ENCODE results near the gene CYP2W1. TPM values are rescaled to one million over a fixed set of nuclear protein-coding genes. Genes with fewer than 3 reads are reported as not detected.

CYP2W1 gene
- total RNA-seq, 1 experiment from 2014 or later = not detected

DNA sequence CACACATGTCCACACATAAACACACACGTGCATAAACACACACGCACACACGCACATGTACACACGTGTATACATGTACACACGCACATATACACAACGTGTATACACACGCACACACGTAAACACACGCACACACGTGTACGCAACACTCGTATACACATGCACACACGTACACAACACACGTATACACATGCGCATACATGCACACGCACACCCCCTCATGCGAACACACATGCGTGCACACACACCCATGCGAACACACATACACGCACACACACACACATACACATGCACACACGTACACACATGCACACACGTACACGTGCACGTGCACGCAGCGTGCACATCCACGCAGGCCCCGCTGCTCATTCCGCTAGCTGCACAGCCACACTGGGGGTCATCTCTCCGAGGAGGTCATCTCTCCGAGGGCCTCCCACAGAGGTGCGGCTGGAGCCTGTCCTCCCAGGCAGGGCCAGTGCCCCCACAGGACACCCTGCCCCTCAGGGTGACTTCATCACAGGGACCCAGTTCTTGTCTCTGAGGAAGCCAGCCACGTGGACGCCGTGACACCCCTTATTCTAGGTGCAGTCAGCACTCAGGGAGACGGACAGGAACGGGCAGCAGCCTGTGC lies 25.9 kb downstream of the CYP2W1 start:
- no peak for DNase-seq
- H2AFZ ChIP-seq (ENCODE audit: low read length) = no peak overlapping the region
- peaks cover 9% of the 10 kb centered on the region; the same call in 1 of the 2 replicates for H3K36me3 ChIP-seq (ENCODE audit: insufficient read depth, low read length)
- H3K4me2 ChIP-seq (ENCODE audit: low read depth, low read length, poor library complexity, severe bottlenecking) = no peak overlapping the region
- H3K9me3 ChIP-seq (ENCODE audit: low read length) = no peaks in the 10 kb centered on the region
- no peaks in the 10 kb centered on the region for H3K27me3 ChIP-seq (ENCODE audit: low read length)
- peaks cover 35% of the 10 kb centered on the region for H4K20me1 ChIP-seq (ENCODE audit: insufficient read depth, low read depth, low read length)
- no peaks in the 10 kb centered on the region for H3K79me2 ChIP-seq (ENCODE audit: low read length)
- no peak overlapping the region for H3K27ac ChIP-seq (ENCODE audit: low read length)
- H3K9ac ChIP-seq (ENCODE audit: low read length) = no peak overlapping the region
- H3K9me2 ChIP-seq (replicated peaks; ENCODE audit: insufficient read depth, low read length) = no peaks in the 10 kb centered on the region
- H3K4me3 ChIP-seq (ENCODE audit: low read length) = no peak overlapping the region
- H3K4me1 ChIP-seq (ENCODE audit: low read length) = peaks cover 14% of the 10 kb centered on the region

- Histone ChIP-seq H3K9me2 (replicated peaks; ENCODE audit: insufficient read depth, low read length) (no peaks in the 10 kb centered on the region), H3K4me3 (ENCODE audit: low read length) (no peak overlapping the region), H4K20me1 (ENCODE audit: insufficient read depth, low read depth, low read length) (peaks cover 43% of the 10 kb centered on the region), H3K27me3 (ENCODE audit: low read length) (no peaks in the 10 kb centered on the region), H3K4me2 (ENCODE audit: low read depth, low read length, poor library complexity, severe bottlenecking) (no peak overlapping the region), H2AFZ (ENCODE audit: low read length) (no peak overlapping the region), H3K4me1 (ENCODE audit: low read length) (peaks cover 6% of the 10 kb centered on the region), H3K36me3 (ENCODE audit: insufficient read depth, low read length) (peaks cover 4% of the 10 kb centered on the region; the same call in 1 of the 2 replicates), H3K27ac (ENCODE audit: low read length) (no peak overlapping the region), H3K9ac (ENCODE audit: low read length) (no peak overlapping the region), H3K79me2 (ENCODE audit: low read length) (no peaks in the 10 kb centered on the region), H3K9me3 (ENCODE audit: low read length) (no peaks in the 10 kb centered on the region)
- no peak for DNase-seq
Observed at GRCh38 chr7:1009747-1010146, 26.8 kb downstream of the CYP2W1 start.

DNA sequence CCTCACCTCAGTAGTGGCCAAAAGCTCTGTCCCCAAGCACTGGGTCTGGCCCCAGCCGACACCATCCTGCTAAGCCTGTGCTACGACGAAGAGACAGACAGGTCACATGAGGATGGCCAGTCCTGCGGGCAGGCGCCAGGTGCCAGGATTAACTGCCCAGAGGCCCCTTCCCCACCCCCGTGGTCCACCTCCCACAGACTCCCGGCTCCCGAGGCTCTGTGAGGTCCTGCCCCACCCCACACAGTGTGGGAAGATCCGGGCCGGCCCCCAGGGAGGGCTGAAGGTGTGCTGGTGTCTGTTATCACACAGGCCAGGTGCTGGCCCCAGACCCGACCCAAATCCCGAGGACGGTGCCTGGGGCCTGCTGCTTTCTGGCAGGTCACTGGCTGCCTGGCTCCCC lies 27.2 kb downstream of the CYP2W1 start:
- H3K9me3 ChIP-seq (ENCODE audit: low read length) = no peaks in the 10 kb centered on the region
- peaks cover 48% of the 10 kb centered on the region for H4K20me1 ChIP-seq (ENCODE audit: insufficient read depth, low read depth, low read length)
- no peaks in the 10 kb centered on the region for H3K79me2 ChIP-seq (ENCODE audit: low read length)

GRCh38 chr7:1011297-1012003 lies 28.5 kb downstream of the CYP2W1 start:
- Histone ChIP-seq H3K9me2 (replicated peaks; ENCODE audit: insufficient read depth, low read length) (no peaks in the 10 kb centered on the region), H3K27ac (ENCODE audit: low read length) (no peak overlapping the region), H3K9ac (ENCODE audit: low read length) (no peak overlapping the region), H2AFZ (ENCODE audit: low read length) (no peak overlapping the region), H3K4me1 (ENCODE audit: low read length) (peaks cover 8% of the 10 kb centered on the region), H3K27me3 (ENCODE audit: low read length) (no peaks in the 10 kb centered on the region), H3K36me3 (ENCODE audit: insufficient read depth, low read length) (no peaks in the 10 kb centered on the region; the same call in 1 of the 2 replicates), H3K4me3 (ENCODE audit: low read length) (no peak overlapping the region), H3K79me2 (ENCODE audit: low read length) (no peaks in the 10 kb centered on the region), H4K20me1 (ENCODE audit: insufficient read depth, low read depth, low read length) (peaks cover 53% of the 10 kb centered on the region), H3K9me3 (ENCODE audit: low read length) (no peaks in the 10 kb centered on the region), H3K4me2 (ENCODE audit: low read depth, low read length, poor library complexity, severe bottlenecking) (no peak overlapping the region)
- no peak for DNase-seq

More for the DNA sequence above, 27.2 kb downstream of the CYP2W1 start:
- Histone ChIP-seq H3K9ac (ENCODE audit: low read length) (no peak overlapping the region), H2AFZ (ENCODE audit: low read length) (no peak overlapping the region), H3K4me3 (ENCODE audit: low read length) (no peak overlapping the region), H3K4me2 (ENCODE audit: low read depth, low read length, poor library complexity, severe bottlenecking) (no peak overlapping the region), H3K27me3 (ENCODE audit: low read length) (no peaks in the 10 kb centered on the region), H3K27ac (ENCODE audit: low read length) (no peak overlapping the region), H3K9me2 (replicated peaks; ENCODE audit: insufficient read depth, low read length) (no peaks in the 10 kb centered on the region), H3K36me3 (ENCODE audit: insufficient read depth, low read length) (peaks cover 3% of the 10 kb centered on the region; the same call in 1 of the 2 replicates), H3K4me1 (ENCODE audit: low read length) (peaks cover 6% of the 10 kb centered on the region)
- no peak for DNase-seq

- no peaks in the 10 kb centered on the region; the same call in 1 of the 2 replicates for H3K36me3 ChIP-seq (ENCODE audit: insufficient read depth, low read length)
- H3K27ac ChIP-seq (ENCODE audit: low read length) = no peak overlapping the region
- H3K4me1 ChIP-seq (ENCODE audit: low read length) = peaks cover 8% of the 10 kb centered on the region
- H4K20me1 ChIP-seq (ENCODE audit: insufficient read depth, low read depth, low read length) = peaks cover 59% of the 10 kb centered on the region
- H3K4me2 ChIP-seq (ENCODE audit: low read depth, low read length, poor library complexity, severe bottlenecking) = no peak overlapping the region
- H3K4me3 ChIP-seq (ENCODE audit: low read length) = no peak overlapping the region
- no peaks in the 10 kb centered on the region for H3K79me2 ChIP-seq (ENCODE audit: low read length)
- no peak overlapping the region for H2AFZ ChIP-seq (ENCODE audit: low read length)
- H3K9ac ChIP-seq (ENCODE audit: low read length) = no peak overlapping the region
- H3K9me2 ChIP-seq (replicated peaks; ENCODE audit: insufficient read depth, low read length) = no peaks in the 10 kb centered on the region
- no peaks in the 10 kb centered on the region for H3K27me3 ChIP-seq (ENCODE audit: low read length)
- no peak for DNase-seq
- H3K9me3 ChIP-seq (ENCODE audit: low read length) = no peaks in the 10 kb centered on the region
Observed at GRCh38 chr7:1012004-1012715, 29.2 kb downstream of the CYP2W1 start.

DNA sequence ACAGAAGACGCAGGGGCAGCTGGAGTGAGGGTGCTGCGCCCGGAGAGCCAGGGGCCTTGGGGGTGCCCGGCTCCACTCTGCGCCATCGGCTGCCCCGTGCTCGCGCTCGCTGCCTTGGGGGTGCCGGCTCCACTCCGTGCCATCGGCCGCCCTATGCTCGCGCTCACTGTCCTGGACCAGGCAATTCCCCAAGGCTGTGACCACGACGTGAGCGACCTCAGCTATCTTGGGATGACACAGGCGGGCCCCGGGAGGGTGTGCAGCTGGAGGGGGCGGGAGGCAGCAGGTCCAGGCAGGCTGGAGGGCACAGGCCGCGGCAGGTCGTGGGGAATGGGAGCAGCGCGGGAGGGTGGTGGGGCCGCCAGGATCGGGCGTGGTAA lies 29.7 kb downstream of the CYP2W1 start:
- H4K20me1 ChIP-seq (ENCODE audit: insufficient read depth, low read depth, low read length) = peaks cover 61% of the 10 kb centered on the region
- H3K9me3 ChIP-seq (ENCODE audit: low read length) = no peaks in the 10 kb centered on the region
- DNase-seq = no peak
- no peak overlapping the region for H3K27ac ChIP-seq (ENCODE audit: low read length)
- H3K4me1 ChIP-seq (ENCODE audit: low read length) = peaks cover 9% of the 10 kb centered on the region
- H3K9ac ChIP-seq (ENCODE audit: low read length) = no peak overlapping the region
- H3K27me3 ChIP-seq (ENCODE audit: low read length) = no peaks in the 10 kb centered on the region
- no peak overlapping the region for H3K4me2 ChIP-seq (ENCODE audit: low read depth, low read length, poor library complexity, severe bottlenecking)
- no peaks in the 10 kb centered on the region for H3K79me2 ChIP-seq (ENCODE audit: low read length)
- H3K9me2 ChIP-seq (replicated peaks; ENCODE audit: insufficient read depth, low read length) = no peaks in the 10 kb centered on the region
- H3K36me3 ChIP-seq (ENCODE audit: insufficient read depth, low read length) = no peaks in the 10 kb centered on the region; the same call in 1 of the 2 replicates
- no peak overlapping the region for H3K4me3 ChIP-seq (ENCODE audit: low read length)
- no peak overlapping the region for H2AFZ ChIP-seq (ENCODE audit: low read length)

GRCh38 chr7:1013581-1013980 lies 30.6 kb downstream of the CYP2W1 start:
- Histone ChIP-seq H4K20me1 (ENCODE audit: insufficient read depth, low read depth, low read length) (peaks cover 66% of the 10 kb centered on the region), H3K36me3 (ENCODE audit: insufficient read depth, low read length) (no peaks in the 10 kb centered on the region), H3K4me1 (ENCODE audit: low read length) (peaks cover 12% of the 10 kb centered on the region), H3K9me2 (replicated peaks; ENCODE audit: insufficient read depth, low read length) (no peaks in the 10 kb centered on the region), H3K27me3 (ENCODE audit: low read length) (no peaks in the 10 kb centered on the region), H3K4me3 (ENCODE audit: low read length) (no peak overlapping the region), H3K9ac (ENCODE audit: low read length) (no peak overlapping the region), H3K79me2 (ENCODE audit: low read length) (no peaks in the 10 kb centered on the region), H3K9me3 (ENCODE audit: low read length) (no peaks in the 10 kb centered on the region), H3K27ac (ENCODE audit: low read length) (no peak overlapping the region), H2AFZ (ENCODE audit: low read length) (no peak overlapping the region), H3K4me2 (ENCODE audit: low read depth, low read length, poor library complexity, severe bottlenecking) (no peak overlapping the region)
- no peak for DNase-seq

GRCh38 chr7:1014681-1015080 lies 31.7 kb downstream of the CYP2W1 start:
- H3K79me2 ChIP-seq (ENCODE audit: low read length) = no peaks in the 10 kb centered on the region

More at GRCh38 chr7:1014681-1015080, 31.7 kb downstream of the CYP2W1 start:
- peaks cover 12% of the 10 kb centered on the region for H3K4me1 ChIP-seq (ENCODE audit: low read length)
- H2AFZ ChIP-seq (ENCODE audit: low read length) = no peak overlapping the region
- H3K9ac ChIP-seq (ENCODE audit: low read length) = no peak overlapping the region
- peaks cover 69% of the 10 kb centered on the region for H4K20me1 ChIP-seq (ENCODE audit: insufficient read depth, low read depth, low read length)
- H3K4me3 ChIP-seq (ENCODE audit: low read length) = no peak overlapping the region
- no peak for DNase-seq
- no peak overlapping the region for H3K4me2 ChIP-seq (ENCODE audit: low read depth, low read length, poor library complexity, severe bottlenecking)
- H3K9me2 ChIP-seq (replicated peaks; ENCODE audit: insufficient read depth, low read length) = no peaks in the 10 kb centered on the region
- no peaks in the 10 kb centered on the region for H3K36me3 ChIP-seq (ENCODE audit: insufficient read depth, low read length)
- H3K27me3 ChIP-seq (ENCODE audit: low read length) = no peaks in the 10 kb centered on the region
- no peaks in the 10 kb centered on the region for H3K9me3 ChIP-seq (ENCODE audit: low read length)
- no peak overlapping the region for H3K27ac ChIP-seq (ENCODE audit: low read length)

Measured in Karpas-422 (cell line).